ENCODE measurements around the gene FANCL. TPM values are rescaled to one million over a fixed set of nuclear protein-coding genes. Genes with fewer than 3 reads are reported as not detected.
"Not testable (repeated sequence)": the region's sequence is repeated elsewhere in the genome, so short reads cannot be mapped to it uniquely, and the experiment has no call there.

FANCL gene
- total and polyA plus RNA-seq, 12 donors = 7.4 to 19.2 (median 11.9) TPM

GRCh38 chr2:58180635-58181034 lies 60.5 kb downstream of the FANCL start:
- Histone ChIP-seq H3K36me3 (peaks cover 0 to 5% (median 0%) of the 10 kb centered on the region in 9 donors), H3K4me3 (no peak overlapping the region), H3K27me3 (no peaks in the 10 kb centered on the region), H3K27ac (no peak overlapping the region), H3K4me1 (no peaks in the 10 kb centered on the region), H3K9me3 (peaks cover 0 to 19% (median 0%) of the 10 kb centered on the region in 11 donors)
- DNase-seq (no peak), ATAC-seq (no peak)
- intact Hi-C loops (cut with DNase I) = no loop called here
- TF ChIP-seq CTCF (IDR thresholded peaks at IDR 0.05) = no peak
- WGBS, 2 donors = 98 to 99% methylated on average over 5 of the region's 5 CpGs

GRCh38 chr2:58180175-58180574 lies 61.0 kb downstream of the FANCL start:
- H3K27me3 ChIP-seq; DNase-seq; H3K27ac ChIP-seq; H3K4me1 ChIP-seq; ATAC-seq; intact Hi-C loops (cut with DNase I); H3K4me3 ChIP-seq; H3K36me3 ChIP-seq: not testable (repeated sequence)
- H3K9me3 ChIP-seq = peaks cover 0 to 19% (median 0%) of the 10 kb centered on the region in 11 donors
- 98% methylated on average over 3 of the region's 3 CpGs for WGBS, 2 donors

- H3K36me3 ChIP-seq; ATAC-seq; H3K4me1 ChIP-seq; intact Hi-C loops (cut with DNase I); H3K4me3 ChIP-seq; H3K27me3 ChIP-seq; DNase-seq; H3K27ac ChIP-seq: not testable (repeated sequence)
- WGBS, 2 donors = 92 to 97% methylated on average over 2 of the region's 4 CpGs
- peaks cover 0 to 20% (median 0%) of the 10 kb centered on the region in 11 donors for H3K9me3 ChIP-seq
These were observed 63.9 kb downstream of the FANCL start for GRCh38 chr2:58177187-58177586.

- ATAC-seq; H3K27ac ChIP-seq; DNase-seq; H3K4me3 ChIP-seq; intact Hi-C loops (cut with DNase I); H3K27me3 ChIP-seq; H3K4me1 ChIP-seq: not testable (repeated sequence)
- Histone ChIP-seq H3K36me3 (peaks cover 0 to 28% (median 0%) of the 10 kb centered on the region in 9 donors), H3K9me3 (peaks cover 0 to 27% (median 9%) of the 10 kb centered on the region in 11 donors)
- WGBS, 2 donors = 95 to 97% methylated on average over 16 of the region's 16 CpGs
These were observed 69.3 kb downstream of the FANCL start for GRCh38 chr2:58171831-58172230.

GRCh38 chr2:58170334-58170933 lies 70.7 kb downstream of the FANCL start:
- H3K27ac ChIP-seq; H3K4me3 ChIP-seq; ATAC-seq; H3K4me1 ChIP-seq; intact Hi-C loops (cut with DNase I); H3K27me3 ChIP-seq; DNase-seq: not testable (repeated sequence)
- WGBS, 2 donors = 94 to 96% methylated on average over 7 of the region's 7 CpGs
- H3K9me3 ChIP-seq = peaks cover 0 to 22% (median 9%) of the 10 kb centered on the region in 11 donors
- peaks cover 0 to 28% (median 0%) of the 10 kb centered on the region in 9 donors for H3K36me3 ChIP-seq

GRCh38 chr2:58169845-58170244 lies 71.3 kb downstream of the FANCL start:
- intact Hi-C loops (cut with DNase I); H3K4me3 ChIP-seq; H3K27ac ChIP-seq; DNase-seq; ATAC-seq; H3K27me3 ChIP-seq; H3K4me1 ChIP-seq: not testable (repeated sequence)
- Histone ChIP-seq H3K9me3 (peaks cover 0 to 22% (median 9%) of the 10 kb centered on the region in 11 donors), H3K36me3 (peaks cover 0 to 28% (median 2%) of the 10 kb centered on the region in 9 donors)

- H3K27me3 ChIP-seq; H3K27ac ChIP-seq; DNase-seq; H3K4me3 ChIP-seq; H3K4me1 ChIP-seq; intact Hi-C loops (cut with DNase I); ATAC-seq: not testable (repeated sequence)
- peaks cover 0 to 32% (median 5%) of the 10 kb centered on the region in 9 donors for H3K36me3 ChIP-seq
- peaks cover 0 to 22% (median 9%) of the 10 kb centered on the region in 11 donors for H3K9me3 ChIP-seq
- 97 to 100% methylated on average over 6 of the region's 6 CpGs for WGBS, 2 donors
These were observed 73.0 kb downstream of the FANCL start for GRCh38 chr2:58168130-58168529.
